Hematopoietic multipotent progenitor cell treated with erythropoietin and hydrocortisone succinate and interleukin-3 and kit ligand, for 4 days (in vitro differentiated cells): ENCODE measurements around the gene IQGAP2.
"Not testable (repeated sequence)": the region's sequence is repeated elsewhere in the genome, so short reads cannot be mapped to it uniquely, and the experiment has no call there.

ENCODE experiments used
- DNase-seq: peaks from one replicate; pipeline ENCODE4 v3.0.0-alpha.2; 2015

The IQGAP2 gene

DNA sequence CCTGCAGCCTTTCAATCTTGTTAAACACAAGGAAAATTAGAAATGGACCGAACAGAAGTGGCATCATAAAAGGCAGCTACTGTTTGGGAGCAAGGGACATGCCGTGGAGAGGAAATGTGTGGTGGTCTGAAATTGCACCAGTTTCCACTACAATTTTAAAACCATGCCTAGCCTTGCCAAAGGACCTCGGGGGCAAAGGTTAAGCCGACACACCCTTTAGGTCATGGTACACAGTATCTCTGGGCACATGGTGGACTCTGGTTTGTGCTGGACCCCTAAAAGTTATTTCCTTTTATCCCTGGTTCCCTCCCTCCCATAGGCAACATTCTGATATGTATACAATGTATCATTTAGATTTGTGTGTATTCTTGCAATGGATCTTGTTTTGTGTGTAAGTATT, 142.1 kb downstream of the IQGAP2 start:
- DNase-seq: no peak

DNA sequence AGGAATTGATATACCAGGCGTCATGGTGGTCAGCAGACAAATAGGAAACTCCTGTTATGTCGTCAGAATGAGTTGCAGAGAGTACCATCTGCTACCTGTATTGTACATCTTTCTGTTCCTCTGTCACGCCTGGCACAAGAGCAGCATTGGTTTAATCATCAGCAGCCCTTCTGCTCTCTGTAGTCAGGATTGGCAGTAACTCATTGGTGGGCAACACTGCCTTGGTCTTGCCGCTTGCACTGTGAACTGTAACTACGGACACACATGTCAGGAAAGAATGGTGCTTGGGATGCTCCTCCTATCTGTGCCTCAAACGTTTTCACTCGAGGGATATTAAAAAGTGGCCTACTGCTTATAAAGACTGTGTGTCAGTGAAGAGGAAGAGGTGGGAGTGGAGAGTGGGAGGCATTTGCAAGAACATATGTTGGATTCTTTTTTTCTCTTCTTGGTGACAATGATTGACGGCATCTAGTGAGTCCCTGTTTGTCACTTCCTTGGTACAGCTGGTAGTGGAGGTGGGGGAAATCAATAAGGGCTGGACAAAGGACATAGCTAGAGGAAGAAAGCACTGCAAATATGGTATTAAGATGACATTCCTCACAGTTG, 143.5 kb downstream of the IQGAP2 start:
- DNase-seq: peak; percentile 41

DNA sequence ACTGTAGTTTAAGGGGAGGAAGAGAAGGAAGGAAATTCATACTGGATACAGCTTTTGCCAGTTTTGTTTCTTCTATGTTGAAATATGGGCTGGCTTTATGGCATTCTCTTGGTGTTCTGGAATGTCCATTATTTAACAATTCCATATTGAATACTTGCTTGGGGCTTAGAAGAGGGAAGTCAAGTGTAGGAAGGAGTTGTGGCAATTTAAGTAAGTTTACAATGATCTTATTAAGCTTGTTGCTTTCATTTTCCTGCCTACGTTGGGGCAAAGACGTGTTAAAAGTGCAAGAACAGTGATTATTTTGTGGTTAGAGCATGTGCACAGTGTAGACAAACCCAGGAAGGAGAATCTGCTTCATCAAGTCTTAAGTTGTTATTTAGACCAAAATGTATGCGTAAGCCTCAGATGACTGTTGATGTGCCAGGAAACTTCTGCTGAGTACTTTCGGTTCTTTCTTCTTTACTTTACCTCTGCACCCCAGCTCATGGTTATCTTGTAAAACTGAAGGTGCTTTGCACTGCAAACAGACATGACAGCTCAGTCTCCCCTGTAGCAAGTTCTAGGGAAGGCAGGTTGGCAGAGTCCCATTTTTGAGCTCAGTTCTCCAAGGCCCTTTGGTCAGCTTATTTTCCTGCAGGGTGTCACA, 144.3 kb downstream of the IQGAP2 start:
- DNase-seq: peak; percentile 76

DNA sequence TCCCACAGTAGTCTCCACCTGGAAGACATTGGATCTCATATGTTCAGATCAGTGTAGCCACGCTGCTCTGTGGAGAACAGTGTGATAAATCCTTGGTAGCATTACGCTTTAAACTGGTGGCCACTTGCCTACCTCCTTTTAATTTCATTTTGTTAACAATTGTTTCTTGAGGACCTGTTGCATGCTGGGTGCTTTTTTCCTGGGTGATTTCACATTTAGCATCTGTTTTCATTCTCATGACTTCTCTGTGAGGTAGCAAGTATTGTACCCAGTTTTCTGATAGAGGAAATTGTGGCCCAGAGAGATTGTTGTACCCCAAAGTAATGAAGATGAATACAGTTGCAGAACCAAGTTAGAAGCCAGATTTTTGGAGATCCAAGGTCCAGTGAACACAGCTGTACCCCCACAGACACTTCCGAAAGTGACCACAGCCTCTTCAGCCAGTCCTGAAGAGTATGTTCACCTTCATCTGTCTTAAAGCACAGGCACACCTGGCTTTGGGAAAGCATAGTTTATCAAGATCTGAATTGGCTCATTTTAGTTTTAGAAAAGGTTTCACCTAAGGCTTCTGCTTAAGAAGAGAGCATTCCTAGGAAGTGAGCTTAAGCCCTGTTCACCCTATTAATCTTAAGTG, 144.9 kb downstream of the IQGAP2 start:
- no peak for DNase-seq

DNA sequence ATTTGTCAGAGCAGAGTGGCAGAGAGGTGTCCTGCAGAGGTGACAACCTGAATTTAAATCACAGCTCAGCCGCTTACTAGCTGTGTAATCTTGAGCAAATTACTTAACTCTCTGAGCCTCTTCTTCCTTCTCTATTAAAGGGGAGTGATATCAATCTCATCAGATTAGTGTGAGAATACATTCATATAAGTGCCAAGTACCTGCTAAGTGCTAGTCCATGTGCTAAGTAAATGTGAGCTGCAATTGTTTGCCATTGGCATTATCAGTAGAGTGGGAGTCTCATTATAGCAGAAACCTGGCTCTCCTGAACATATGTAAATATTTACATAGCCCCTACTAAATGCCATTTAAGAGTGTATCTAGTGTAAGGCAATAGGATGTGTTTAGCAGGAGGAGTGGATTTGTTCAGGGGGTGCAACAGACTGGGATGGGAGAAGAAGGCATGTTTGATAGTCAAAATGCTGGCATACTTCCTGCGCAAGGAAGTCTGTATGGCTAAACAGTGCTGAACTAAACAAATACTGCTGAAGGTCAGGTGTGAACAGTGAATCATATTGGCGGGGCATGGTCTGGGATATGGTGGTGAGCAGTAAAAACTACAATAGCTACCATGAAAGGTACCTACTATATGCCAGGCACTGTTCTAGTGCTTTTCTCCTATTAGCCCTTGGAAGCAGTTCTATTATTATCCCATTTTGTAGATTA, 145.6 kb downstream of the IQGAP2 start:
- DNase-seq: no peak

DNA sequence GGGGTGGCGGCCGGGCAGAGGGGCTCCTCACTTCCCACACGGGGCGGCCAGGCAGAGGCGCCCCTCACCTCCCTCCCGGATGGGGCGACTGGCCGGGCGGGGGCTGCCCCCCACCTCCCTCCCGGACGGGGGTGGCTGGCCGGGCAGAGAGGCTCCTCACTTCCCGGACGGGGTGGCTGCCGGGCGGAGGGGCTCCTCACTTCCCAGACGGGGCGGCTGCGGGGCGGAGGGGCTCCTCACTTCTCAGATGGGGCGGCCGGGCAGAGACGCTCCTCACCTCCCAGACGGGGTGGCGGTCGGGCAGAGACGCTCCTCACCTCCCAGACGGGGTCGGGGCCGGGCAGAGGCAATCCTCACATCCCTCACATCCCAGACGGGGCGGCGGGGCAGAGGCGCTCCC, 147.8 kb downstream of the IQGAP2 start:
- not testable (repeated sequence) for DNase-seq

DNA sequence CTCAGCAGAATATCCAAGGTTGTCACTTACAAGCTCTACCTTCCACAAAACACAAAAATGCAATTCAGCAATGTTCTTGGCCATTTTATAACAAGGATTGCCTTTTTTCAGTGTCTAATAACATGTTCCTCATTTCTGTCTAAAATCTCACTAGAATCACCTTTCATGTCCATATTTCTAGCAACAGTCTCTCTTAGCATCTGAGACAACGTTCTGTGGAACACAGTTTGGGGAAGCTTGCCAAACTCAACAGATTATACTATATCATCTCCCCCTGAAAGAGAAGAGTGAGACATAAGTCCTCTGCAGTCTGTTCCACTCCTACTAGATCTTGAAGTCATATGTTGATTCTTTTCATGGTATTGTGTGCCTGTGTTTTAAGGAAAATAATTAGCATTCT, 149.5 kb downstream of the IQGAP2 start:
- DNase-seq: peak; percentile 43

DNA sequence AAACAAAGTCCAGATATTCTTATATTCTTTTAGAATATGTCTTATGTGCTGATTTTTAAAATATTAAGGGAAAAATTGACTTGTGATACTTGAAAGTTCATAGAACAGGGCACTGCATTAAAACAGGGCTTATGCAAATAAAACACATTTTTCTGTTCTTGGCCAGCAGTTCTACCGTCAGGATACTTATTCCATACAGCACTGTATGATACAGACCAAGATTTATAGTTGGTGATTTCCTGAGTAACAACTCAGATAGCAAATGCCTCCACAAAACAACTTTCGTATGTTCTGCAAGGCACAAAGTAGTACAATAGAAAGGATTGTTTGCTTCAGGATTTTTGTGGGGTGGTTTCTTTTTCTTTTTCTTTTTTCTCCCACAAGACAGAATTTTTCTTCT, 150.2 kb downstream of the IQGAP2 start:
- DNase-seq: no peak

DNA sequence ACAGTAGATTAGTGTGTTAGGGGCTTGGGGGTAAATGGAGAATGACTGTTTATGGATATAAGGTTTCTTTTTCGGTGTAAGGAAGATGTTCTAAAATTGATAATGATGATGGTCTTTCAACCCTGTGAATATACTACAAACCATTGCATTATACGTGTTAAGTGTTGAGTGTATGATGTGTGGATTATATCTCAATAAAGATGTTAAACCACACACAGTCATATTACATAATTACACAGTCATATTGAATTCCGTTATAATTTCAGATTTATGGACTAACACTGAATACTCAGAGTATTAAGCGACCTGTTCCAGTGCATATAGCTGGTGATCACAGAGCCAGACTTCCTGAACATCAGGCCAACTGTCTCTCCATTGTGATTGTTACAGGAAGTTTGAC, 152.0 kb downstream of the IQGAP2 start:
- DNase-seq: no peak

DNA sequence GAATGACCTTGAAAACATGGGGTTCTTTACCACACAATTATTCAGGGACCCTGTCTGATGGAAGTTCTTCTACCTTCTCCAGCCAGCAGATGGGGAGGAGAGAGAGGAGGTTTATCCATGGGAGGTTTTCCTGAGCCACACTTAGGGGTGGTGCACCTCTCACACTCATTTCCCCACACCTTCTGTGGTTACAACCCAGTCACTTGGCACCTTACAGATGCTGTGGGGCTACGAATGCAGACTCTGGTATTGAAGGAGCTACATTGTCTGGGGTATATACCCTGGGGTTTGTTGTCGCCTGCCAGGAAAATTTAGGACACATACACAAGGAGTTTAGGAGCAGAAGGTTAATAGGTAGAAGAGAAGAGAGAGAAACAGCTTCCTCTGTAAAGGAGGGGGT, 152.6 kb downstream of the IQGAP2 start:
- DNase-seq: no peak

DNA sequence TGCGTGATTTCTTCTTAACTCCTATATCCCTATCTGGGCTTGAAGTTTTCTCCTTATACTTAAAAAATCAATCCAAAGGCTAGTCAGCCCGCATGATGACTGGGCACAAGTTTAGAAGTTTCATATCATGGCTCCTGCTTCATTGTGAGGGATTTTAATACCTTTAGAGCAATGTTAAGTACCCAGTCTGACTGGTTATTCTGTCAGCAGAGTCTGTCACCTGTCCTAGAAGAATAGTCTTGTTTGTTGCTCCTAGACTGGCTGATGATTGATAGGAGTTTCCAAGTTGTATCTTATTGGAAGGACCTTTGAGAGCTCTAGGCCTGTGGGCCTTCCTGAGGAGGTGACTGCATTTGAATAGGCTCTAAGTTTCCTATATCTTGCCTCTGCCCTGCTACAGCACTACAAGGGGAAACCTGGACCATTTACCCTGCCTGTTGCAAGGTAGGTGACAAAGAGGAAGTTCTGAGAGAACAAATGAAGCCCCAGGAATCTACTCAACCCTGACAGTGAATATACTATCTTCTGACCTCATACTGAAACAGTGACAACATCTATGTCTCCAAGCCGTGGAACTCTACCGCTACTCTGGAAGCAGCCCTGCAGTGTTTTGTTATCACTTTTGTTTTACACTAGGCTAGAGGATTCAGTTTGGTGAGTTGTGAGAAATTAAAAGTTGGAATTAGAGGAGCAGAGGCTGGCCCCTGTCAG, 153.6 kb downstream of the IQGAP2 start:
- peak; percentile 47 for DNase-seq

DNA sequence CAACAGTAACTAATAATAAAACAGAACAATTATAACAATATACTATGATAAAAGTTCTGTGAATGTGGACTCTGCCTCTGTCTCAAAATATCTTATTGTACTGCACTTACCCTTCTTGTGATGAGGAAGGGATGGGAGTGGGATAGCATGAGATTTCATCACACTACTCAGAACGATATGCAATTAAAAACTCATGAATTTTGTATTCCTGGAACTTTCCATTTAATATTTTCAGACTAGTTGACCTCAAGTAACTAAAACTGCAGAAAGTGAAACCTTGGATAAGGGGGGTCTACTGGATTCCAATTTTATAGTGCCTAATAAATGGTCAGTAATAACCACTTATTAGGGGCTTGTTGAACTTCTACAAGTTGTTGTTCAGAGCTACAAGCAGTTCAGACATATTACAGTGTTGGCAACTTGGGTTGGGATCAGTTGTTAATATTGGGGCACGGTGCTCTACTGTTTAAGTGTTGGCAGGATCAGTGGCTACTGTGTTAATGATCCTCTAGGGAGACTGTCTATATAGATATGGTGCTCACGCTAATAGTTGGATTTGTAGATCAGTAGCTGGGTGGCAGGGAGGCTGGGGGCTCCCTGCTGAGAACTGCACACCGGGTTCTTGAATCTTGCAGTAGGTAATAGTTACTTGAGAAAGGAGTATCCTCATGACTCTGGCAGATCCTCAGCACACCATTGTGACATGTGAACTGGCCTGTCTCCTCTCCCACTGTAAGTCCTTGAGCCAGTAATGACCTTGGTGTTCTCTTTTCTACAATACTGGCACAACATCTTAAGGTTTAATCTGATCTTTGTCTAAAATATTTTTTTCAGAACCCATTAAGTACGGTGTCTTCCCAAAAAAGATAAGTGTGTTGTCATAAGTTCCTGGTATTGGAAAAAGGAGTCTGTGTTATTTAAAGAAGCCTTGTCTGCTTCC, 158.1 kb downstream of the IQGAP2 start:
- no peak for DNase-seq

DNA sequence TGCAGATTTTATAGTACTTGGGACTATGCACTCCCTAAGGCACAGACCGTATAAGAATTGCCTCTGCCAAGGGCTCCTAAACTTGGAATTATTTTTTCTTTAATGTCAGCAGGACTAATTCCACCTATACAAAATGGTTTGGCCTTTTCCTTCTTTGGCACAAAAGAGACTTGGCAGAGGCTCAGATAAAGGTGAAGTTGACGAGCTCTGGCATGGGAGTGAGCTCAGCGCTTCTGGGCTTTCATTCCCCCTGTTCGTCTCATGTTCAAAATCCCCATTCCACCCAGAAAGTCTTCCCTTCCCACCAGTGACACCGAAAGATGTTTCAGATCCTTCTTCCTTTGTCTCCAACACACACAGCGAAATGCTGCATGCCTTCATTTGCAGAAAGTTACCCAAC, 158.9 kb downstream of the IQGAP2 start:
- no peak for DNase-seq

DNA sequence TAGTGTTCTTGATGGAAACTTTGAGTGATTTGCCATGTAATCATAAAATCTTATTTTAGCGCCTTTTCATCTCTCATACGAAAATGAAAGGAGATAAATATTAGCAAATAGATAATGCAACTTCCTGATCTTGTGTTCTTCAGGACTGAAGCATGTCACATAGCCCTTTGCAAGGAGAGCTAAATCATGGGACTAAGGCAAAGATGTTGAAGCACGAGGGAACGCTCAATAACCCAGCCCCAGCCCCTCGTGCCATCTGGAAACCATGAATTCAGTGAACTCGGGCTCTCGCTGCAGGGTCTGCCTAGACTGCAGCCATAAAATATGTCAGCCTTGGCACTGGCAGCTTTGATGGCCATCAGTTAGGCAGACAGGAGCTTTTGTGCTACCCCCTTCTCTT, 161.9 kb downstream of the IQGAP2 start:
- no peak for DNase-seq

DNA sequence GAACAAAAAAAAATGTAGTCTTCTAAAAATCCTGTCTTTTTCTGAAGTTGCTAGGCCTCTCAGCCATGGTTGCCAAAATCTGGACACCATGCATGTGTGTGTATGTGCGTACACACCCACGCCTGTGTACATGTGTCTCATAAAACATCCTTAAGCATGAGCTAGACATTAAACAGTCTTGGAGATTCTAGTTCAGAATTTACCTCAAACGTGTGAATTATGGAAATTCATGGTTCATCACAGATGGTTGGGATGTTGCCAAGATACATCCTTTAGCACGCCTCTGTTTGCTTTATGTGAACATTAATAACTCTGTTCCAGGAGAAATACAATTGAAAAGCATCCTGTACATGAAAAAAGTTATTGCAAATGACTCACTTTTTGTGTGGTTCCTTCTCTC, 167.1 kb downstream of the IQGAP2 start:
- DNase-seq: no peak

DNA sequence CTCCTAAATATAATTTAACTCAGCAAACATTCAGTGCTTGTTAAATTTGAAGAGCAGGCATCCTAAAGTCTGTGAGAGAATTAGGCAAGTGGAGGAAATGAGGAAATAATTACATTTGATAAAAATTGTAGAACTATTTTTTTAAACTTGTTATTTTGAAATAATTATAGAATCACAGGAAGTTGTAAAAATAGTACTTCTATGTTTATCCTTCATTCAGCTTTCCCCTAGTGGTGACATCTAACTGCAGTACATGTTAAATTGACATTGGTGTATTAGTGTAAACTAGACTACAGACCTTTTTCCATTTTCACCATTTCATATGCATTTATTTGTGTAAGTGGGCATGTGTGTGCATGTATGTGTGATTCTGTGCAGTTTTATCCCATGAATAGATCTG, 168.5 kb downstream of the IQGAP2 start:
- DNase-seq: peak; percentile 45

DNA sequence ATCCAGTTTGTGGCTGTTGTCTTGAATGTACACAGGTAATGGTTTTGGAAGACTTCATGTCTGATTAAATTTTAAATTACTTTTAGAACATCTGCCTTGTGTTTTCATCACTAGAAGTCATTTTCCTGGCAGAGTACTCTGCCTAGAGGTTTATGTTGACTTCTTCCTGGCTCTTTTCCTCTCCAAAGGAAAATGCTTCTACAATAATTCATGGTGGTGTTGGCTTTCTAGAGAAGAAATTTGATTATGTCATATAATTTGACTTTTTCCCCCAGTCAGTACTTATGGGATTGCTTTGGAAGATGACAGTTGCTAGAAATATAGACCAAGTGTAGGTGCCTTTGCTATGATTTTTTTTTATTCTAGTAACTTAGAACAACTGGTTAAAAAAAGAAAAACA, 173.4 kb downstream of the IQGAP2 start:
- no peak for DNase-seq

DNA sequence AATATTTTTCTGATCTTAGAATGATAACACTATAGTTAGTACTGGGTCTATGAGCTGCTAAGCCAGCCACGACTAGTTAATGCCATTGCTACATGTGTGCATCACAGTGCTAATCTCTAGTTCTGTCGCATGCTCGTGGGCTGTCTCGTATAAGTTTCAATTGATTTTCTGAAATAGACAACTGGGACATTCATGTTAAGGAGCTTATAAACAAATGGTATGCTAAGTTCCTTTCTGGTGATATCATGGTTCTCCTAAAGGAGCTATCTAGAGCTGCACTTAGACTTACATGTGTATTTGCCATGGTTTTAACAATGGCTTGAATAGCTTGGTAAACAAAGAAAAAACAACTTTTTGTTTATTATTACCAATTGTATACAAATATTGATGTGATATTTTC, 173.9 kb downstream of the IQGAP2 start:
- no peak for DNase-seq

DNA sequence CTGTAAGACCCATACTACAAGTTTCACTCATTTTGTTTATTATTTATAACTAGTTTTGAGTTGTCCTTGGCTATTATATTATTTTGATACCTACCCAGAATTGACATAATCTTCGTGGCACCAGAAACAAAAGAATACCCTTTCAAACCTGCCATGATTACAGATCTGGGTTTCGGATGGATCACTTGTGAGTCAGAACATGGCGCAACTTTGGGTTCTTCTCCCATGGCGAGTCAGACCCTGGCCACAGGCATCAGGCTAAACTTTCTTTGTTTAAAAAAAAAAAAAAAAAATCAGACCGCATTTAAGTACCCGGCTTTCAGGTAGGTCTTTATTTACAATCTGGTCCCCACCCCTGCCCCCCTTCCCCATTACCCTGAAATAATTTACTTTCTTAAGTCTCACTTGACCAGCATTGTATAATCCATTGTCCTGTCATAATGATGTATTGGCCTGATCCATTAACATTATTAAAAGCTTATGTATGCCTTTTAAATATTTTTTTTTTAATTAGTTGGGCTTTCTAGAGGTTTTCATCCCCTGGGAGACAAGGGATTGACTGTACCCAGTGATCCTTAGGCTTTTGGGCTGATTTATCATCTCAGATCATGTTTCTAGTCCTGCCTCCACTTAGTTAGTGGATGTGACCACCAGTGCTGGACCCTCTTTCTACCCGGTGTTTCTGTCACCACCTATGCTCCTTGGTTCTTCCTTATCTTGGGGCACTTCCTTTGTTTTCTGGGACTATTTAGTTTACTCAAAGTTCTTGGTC, 176.3 kb downstream of the IQGAP2 start:
- no peak for DNase-seq

DNA sequence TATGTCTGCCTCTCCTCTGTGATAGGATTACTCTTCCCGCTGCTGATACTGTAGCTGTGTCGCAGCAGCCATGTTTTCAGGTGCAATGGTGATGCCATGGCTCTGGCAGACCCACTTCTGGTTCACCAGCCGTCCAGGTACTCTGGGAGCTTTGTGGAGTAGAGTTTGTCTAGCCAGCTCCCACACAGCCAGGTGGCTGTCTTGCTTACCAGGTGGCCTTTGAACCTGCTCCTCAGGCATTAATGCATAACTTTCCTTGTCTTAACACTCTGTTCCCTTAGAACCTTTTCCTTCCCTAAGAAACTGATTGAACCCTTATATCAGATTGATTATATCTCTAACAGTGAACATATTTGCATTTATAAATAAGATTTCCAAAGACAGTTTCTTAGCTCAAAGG, 177.9 kb downstream of the IQGAP2 start:
- no peak for DNase-seq
